ENCODE measurements around the gene GSN.

Gene GSN

DNA sequence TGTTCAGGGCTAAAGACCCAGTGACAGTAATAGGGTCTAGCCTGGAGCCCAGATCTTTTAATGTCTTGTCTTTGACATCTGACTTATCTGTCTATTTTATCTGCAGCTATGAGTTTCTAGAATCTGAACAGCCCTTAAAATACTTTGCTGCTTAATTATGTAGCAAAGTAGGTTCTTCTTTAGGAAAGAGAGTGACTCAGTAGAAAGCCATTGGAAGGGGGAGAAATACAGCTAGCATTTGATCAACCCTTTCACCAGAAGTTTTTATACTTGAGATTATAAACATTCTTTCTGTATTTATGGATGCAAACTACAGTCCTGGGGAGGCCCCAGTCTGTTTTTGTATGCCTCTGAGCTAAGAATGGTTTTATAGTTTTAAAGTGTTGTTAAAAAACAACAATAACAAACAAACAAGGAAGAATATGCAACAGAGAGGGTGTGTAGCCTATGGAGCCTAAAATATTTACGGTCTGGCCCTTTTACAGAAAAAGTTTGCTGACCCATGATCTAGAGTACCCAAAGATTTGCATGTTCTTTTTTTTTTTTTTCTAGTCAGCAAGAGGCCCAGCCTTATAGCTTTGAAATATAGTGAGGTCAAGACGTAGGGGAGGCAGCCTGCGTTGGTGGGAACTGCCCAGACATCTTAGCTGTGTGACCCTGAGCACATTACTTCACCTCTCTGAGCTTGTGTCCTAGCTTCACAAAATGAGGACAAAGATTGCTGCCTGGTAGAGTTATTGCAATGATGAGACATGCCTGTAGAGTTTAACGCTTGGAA lies 9.7 kb downstream of the GSN start:
- Histone ChIP-seq H3K27ac (ENCODE audit: low read depth, low read length) (peak overlapping the region; percentile 96), H3K4me1 (ENCODE audit: insufficient read depth, low read length) (peaks cover 96% of the 10 kb centered on the region), H3K4me3 (ENCODE audit: low read depth in 1 of 2, low read length in 2 of 2) (peak overlapping the region in 1 of 2 donors; percentile 30), H3K9me3 (ENCODE audit: low read length) (no peaks in the 10 kb centered on the region), H3K36me3 (ENCODE audit: insufficient read depth, low read length) (no peaks in the 10 kb centered on the region), H3K9ac (ENCODE audit: low read length) (peak overlapping the region; percentile 35), H3K27me3 (ENCODE audit: control insufficient read depth in 1 of 2, insufficient read depth in 2 of 2, low read length in 2 of 2) (no peaks in the 10 kb centered on the region)

DNA sequence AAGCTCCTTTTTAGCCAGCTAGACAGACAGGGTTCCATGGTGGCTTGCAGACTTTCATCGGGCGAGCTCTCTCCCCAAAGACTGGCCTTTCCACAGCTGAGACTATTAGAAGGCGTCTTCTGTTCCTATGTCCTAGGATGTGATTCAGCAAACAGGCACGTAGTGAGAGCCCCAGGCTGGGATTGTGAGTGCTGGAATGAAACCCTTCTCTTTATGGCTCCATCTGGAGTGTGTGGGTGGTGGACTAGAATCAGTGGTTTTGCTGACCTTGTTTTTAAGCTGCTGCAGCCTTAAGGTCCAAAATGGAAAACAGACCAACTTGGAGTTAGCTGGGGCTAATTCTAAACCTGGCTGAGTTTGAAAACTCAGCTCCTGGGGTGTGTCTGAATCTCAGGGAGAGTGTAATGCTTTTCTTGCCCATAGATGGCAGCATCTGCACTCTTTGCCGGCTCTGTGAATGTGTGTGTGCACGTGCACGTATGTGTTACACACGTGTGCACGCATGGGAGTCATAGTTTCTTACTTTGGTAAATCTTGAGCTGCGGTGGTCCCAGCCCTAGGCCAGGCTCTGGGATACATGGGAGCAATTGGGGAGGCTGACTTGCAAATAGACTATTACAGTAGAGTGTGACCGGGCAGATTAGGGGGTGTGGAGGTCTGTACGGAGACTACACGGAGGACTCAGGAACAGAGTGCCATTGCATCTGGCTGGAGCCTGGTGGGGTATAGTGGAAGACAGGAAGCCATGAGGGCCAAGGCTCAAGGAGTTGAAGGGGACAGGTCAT lies 10.7 kb downstream of the GSN start:
- Histone ChIP-seq H3K4me3 (ENCODE audit: low read depth in 1 of 2, low read length in 2 of 2) (peak overlapping the region in 1 of 2 donors; percentile 32), H3K9me3 (ENCODE audit: low read length) (no peaks in the 10 kb centered on the region), H3K27ac (ENCODE audit: low read depth, low read length) (peak overlapping the region; percentile 96), H3K9ac (ENCODE audit: low read length) (peak overlapping the region; percentile 29), H3K4me1 (ENCODE audit: insufficient read depth, low read length) (peaks cover 99% of the 10 kb centered on the region), H3K36me3 (ENCODE audit: insufficient read depth, low read length) (no peaks in the 10 kb centered on the region), H3K27me3 (ENCODE audit: control insufficient read depth in 1 of 2, insufficient read depth in 2 of 2, low read length in 2 of 2) (no peaks in the 10 kb centered on the region)

DNA sequence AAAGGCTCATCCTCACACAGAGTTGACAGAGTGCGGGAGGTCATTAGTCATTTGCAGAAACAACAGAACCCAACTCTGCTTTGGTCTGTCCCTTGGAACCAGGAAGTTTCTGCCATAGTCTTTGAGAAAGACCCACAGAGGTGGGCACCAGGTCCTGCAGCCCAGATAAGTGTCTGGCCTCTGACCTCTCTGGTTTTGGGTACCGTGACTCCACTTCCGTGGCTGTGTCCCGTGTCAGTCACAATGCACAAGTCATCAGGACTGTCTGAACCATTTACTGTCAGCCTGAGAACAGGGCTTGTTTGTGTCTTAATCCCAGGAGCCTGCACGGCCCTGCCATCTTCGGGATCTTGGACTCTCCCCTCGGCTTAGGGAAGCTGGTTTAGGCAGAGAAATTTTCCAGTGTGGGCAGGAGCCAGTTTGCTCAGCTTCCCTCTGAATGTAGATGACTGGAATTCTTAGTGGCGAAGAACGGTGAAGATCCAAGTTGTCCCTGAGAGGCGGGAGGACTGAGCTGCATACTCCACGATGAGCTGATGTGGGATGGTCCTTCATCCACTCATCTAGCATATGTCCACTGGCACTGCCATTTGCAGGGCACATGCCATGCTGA lies 11.9 kb downstream of the GSN start:
- H3K36me3 ChIP-seq (ENCODE audit: insufficient read depth, low read length): peaks cover 8% of the 10 kb centered on the region
- H3K27me3 ChIP-seq (ENCODE audit: control insufficient read depth in 1 of 2, insufficient read depth in 2 of 2, low read length in 2 of 2): no peaks in the 10 kb centered on the region
- H3K4me3 ChIP-seq (ENCODE audit: low read depth in 1 of 2, low read length in 2 of 2): peak overlapping the region in 1 of 2 donors; percentile 12
- no peaks in the 10 kb centered on the region for H3K9me3 ChIP-seq (ENCODE audit: low read length)
- H3K27ac ChIP-seq (ENCODE audit: low read depth, low read length): peak overlapping the region; percentile 96
- H3K4me1 ChIP-seq (ENCODE audit: insufficient read depth, low read length): peaks cover 99% of the 10 kb centered on the region
- H3K9ac ChIP-seq (ENCODE audit: low read length): peak overlapping the region; percentile 0

GRCh38 chr9:121280715-121281613 lies 13.0 kb downstream of the GSN start:
- H3K9ac ChIP-seq (ENCODE audit: low read length): peak overlapping the region; percentile 62
- H3K27me3 ChIP-seq (ENCODE audit: control insufficient read depth in 1 of 2, insufficient read depth in 2 of 2, low read length in 2 of 2): no peaks in the 10 kb centered on the region
- peaks cover 13% of the 10 kb centered on the region for H3K36me3 ChIP-seq (ENCODE audit: insufficient read depth, low read length)
- H3K4me3 ChIP-seq (ENCODE audit: low read depth in 1 of 2, low read length in 2 of 2): peak overlapping the region in 1 of 2 donors; percentile 36
- no peaks in the 10 kb centered on the region for H3K9me3 ChIP-seq (ENCODE audit: low read length)
- peaks cover 99% of the 10 kb centered on the region for H3K4me1 ChIP-seq (ENCODE audit: insufficient read depth, low read length)
- H3K27ac ChIP-seq (ENCODE audit: low read depth, low read length): peak overlapping the region; percentile 96

GRCh38 chr9:121281614-121282276 lies 13.8 kb downstream of the GSN start:
- Histone ChIP-seq H3K9me3 (ENCODE audit: low read length) (no peaks in the 10 kb centered on the region), H3K9ac (ENCODE audit: low read length) (peak overlapping the region; percentile 63), H3K27ac (ENCODE audit: low read depth, low read length) (peak overlapping the region; percentile 96), H3K27me3 (ENCODE audit: control insufficient read depth in 1 of 2, insufficient read depth in 2 of 2, low read length in 2 of 2) (no peaks in the 10 kb centered on the region), H3K4me3 (ENCODE audit: low read depth in 1 of 2, low read length in 2 of 2) (peak overlapping the region in 1 of 2 donors; percentile 36), H3K36me3 (ENCODE audit: insufficient read depth, low read length) (peaks cover 13% of the 10 kb centered on the region), H3K4me1 (ENCODE audit: insufficient read depth, low read length) (peaks cover 99% of the 10 kb centered on the region)

- Histone ChIP-seq H3K9me3 (ENCODE audit: low read length) (no peaks in the 10 kb centered on the region), H3K4me3 (ENCODE audit: low read depth in 1 of 2, low read length in 2 of 2) (peak overlapping the region in 1 of 2 donors; percentile 36), H3K36me3 (ENCODE audit: insufficient read depth, low read length) (peaks cover 13% of the 10 kb centered on the region), H3K27ac (ENCODE audit: low read depth, low read length) (peak overlapping the region; percentile 96), H3K9ac (ENCODE audit: low read length) (peak overlapping the region; percentile 63), H3K27me3 (ENCODE audit: control insufficient read depth in 1 of 2, insufficient read depth in 2 of 2, low read length in 2 of 2) (no peaks in the 10 kb centered on the region), H3K4me1 (ENCODE audit: insufficient read depth, low read length) (peaks cover 100% of the 10 kb centered on the region)
These were observed 14.5 kb downstream of the GSN start for GRCh38 chr9:121282277-121283079.

GRCh38 chr9:121283080-121283398 lies 15.1 kb downstream of the GSN start:
- Histone ChIP-seq H3K9ac (ENCODE audit: low read length) (peak overlapping the region; percentile 63), H3K4me1 (ENCODE audit: insufficient read depth, low read length) (peaks cover 100% of the 10 kb centered on the region), H3K9me3 (ENCODE audit: low read length) (no peaks in the 10 kb centered on the region), H3K27me3 (ENCODE audit: control insufficient read depth in 1 of 2, insufficient read depth in 2 of 2, low read length in 2 of 2) (no peaks in the 10 kb centered on the region), H3K36me3 (ENCODE audit: insufficient read depth, low read length) (peaks cover 13% of the 10 kb centered on the region), H3K4me3 (ENCODE audit: low read depth in 1 of 2, low read length in 2 of 2) (no peak overlapping the region), H3K27ac (ENCODE audit: low read depth, low read length) (peak overlapping the region; percentile 96)

GRCh38 chr9:121283856-121284732 lies 16.1 kb downstream of the GSN start:
- H3K9ac ChIP-seq (ENCODE audit: low read length): peak overlapping the region; percentile 63
- peaks cover 100% of the 10 kb centered on the region for H3K4me1 ChIP-seq (ENCODE audit: insufficient read depth, low read length)
- peaks cover 13% of the 10 kb centered on the region for H3K36me3 ChIP-seq (ENCODE audit: insufficient read depth, low read length)
- H3K27me3 ChIP-seq (ENCODE audit: control insufficient read depth in 1 of 2, insufficient read depth in 2 of 2, low read length in 2 of 2): no peaks in the 10 kb centered on the region
- H3K27ac ChIP-seq (ENCODE audit: low read depth, low read length): peak overlapping the region; percentile 96
- no peaks in the 10 kb centered on the region for H3K9me3 ChIP-seq (ENCODE audit: low read length)
- no peak overlapping the region for H3K4me3 ChIP-seq (ENCODE audit: low read depth in 1 of 2, low read length in 2 of 2)

- Histone ChIP-seq H3K4me3 (ENCODE audit: low read depth in 1 of 2, low read length in 2 of 2) (no peak overlapping the region), H3K27me3 (ENCODE audit: control insufficient read depth in 1 of 2, insufficient read depth in 2 of 2, low read length in 2 of 2) (no peaks in the 10 kb centered on the region), H3K9me3 (ENCODE audit: low read length) (no peaks in the 10 kb centered on the region), H3K36me3 (ENCODE audit: insufficient read depth, low read length) (peaks cover 13% of the 10 kb centered on the region), H3K9ac (ENCODE audit: low read length) (peak overlapping the region; percentile 63), H3K27ac (ENCODE audit: low read depth, low read length) (peak overlapping the region; percentile 96), H3K4me1 (ENCODE audit: insufficient read depth, low read length) (peaks cover 100% of the 10 kb centered on the region)
These were observed 16.9 kb downstream of the GSN start for GRCh38 chr9:121284733-121285451.

Data from muscle layer of colon (tissue), 2 donors.